Fibroblast of mammary gland (primary cell): ENCODE measurements around the gene INPP4B.
A peak's percentile ranks its signal among the peaks of the same experiment; 100 is the strongest.

Source experiments
- DNase-seq: peaks from one replicate; pipeline ENCODE4 v3.0.0-alpha.2; 2010; ENCODE audit warnings: low read depth
- H3K4me3 ChIP-seq: 2 replicates; pipeline ENCODE4 v1.5.1; 2011; ENCODE audit warnings: low read depth, mild to moderate bottlenecking, low read length, moderate library complexity; ENCODE audit not compliant: control insufficient read depth
- CTCF ChIP-seq: conservative IDR thresholded peaks from 2 replicates; pipeline ENCODE4 v1.5.1; 2011; ENCODE audit warnings: low read depth, low read length, inconsistent platforms; ENCODE audit not compliant: control insufficient read depth, insufficient read depth

INPP4B gene

GRCh38 chr4:142579443-142579842 lies 266.7 kb downstream of the INPP4B start:
- peak; percentile 8 for DNase-seq
- H3K4me3 ChIP-seq = no peak overlapping the region

GRCh38 chr4:142574306-142574705 lies 271.8 kb downstream of the INPP4B start:
- no peak for TF ChIP-seq CTCF
- DNase-seq = no peak
- H3K4me3 ChIP-seq = no peak overlapping the region

More at GRCh38 chr4:142579443-142579842, 266.7 kb downstream of the INPP4B start:
- no peak for TF ChIP-seq CTCF

- no peak overlapping the region for H3K4me3 ChIP-seq
- DNase-seq = no peak
- no peak for TF ChIP-seq CTCF
Measured at GRCh38 chr4:142572071-142572470, 274.0 kb downstream of the INPP4B start.

- H3K4me3 ChIP-seq = no peak overlapping the region
- TF ChIP-seq CTCF = no peak
- peak; percentile 20 for DNase-seq
Measured at GRCh38 chr4:142567620-142568451, 278.3 kb downstream of the INPP4B start.

GRCh38 chr4:142567199-142567598 lies 278.9 kb downstream of the INPP4B start:
- H3K4me3 ChIP-seq = no peak overlapping the region
- peak; percentile 2 for TF ChIP-seq CTCF
- DNase-seq = no peak

GRCh38 chr4:142566777-142567176 lies 279.3 kb downstream of the INPP4B start:
- H3K4me3 ChIP-seq = no peak overlapping the region
- no peak for DNase-seq
- no peak for TF ChIP-seq CTCF
